HG03139 (cell line): ENCODE results near the gene ITPR3.

Source experiments
- ATAC-seq: cut with Tn5 transposase; IDR thresholded peaks from one replicate; pipeline ENCODE4 v1.9.1; 2021; ENCODE audit not compliant: unreplicated experiment

ITPR3 gene

DNA sequence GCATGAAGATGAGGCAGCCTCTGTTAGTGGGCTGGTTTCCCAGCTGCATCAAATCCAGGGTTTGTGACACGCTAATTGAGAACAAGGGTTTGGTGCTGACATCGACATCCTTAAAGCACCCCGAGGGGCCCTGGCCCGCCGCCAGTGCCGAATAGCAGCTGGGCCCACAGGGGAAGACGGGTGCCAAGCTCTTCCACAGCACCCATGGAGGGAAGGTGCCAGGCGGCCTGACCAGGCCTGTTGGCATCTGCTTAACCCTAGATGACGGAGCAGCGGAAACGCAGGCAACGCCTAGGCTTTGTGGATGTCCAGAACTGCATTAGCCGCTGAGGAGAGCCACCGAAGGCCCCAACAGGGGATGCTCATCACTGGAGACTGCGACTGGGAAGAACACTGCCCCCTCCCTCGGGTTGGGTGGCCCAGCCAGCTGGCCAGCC is 74.3 kb downstream of the ITPR3 start:
- ATAC-seq = no peak

DNA sequence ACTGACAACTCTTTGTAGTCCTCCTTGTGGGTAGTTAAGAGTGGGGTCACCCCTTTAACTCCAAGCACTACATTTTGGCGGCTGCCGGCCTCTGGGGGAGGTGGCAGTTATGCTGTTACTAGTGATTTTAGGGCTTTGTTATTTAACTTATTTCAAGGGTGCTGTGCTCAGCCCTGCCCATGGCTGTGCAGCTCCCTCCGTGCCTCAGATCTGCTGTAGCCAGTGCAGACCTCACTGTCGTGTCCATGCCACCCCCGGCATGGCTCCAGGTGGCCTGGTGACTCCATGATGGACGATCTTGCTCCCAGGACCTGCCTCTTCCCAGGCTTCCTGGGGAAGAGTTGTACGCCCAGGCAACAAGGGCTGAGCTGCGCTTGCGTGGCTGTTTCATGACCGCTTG is 75.0 kb downstream of the ITPR3 start:
- ATAC-seq = no peak

DNA sequence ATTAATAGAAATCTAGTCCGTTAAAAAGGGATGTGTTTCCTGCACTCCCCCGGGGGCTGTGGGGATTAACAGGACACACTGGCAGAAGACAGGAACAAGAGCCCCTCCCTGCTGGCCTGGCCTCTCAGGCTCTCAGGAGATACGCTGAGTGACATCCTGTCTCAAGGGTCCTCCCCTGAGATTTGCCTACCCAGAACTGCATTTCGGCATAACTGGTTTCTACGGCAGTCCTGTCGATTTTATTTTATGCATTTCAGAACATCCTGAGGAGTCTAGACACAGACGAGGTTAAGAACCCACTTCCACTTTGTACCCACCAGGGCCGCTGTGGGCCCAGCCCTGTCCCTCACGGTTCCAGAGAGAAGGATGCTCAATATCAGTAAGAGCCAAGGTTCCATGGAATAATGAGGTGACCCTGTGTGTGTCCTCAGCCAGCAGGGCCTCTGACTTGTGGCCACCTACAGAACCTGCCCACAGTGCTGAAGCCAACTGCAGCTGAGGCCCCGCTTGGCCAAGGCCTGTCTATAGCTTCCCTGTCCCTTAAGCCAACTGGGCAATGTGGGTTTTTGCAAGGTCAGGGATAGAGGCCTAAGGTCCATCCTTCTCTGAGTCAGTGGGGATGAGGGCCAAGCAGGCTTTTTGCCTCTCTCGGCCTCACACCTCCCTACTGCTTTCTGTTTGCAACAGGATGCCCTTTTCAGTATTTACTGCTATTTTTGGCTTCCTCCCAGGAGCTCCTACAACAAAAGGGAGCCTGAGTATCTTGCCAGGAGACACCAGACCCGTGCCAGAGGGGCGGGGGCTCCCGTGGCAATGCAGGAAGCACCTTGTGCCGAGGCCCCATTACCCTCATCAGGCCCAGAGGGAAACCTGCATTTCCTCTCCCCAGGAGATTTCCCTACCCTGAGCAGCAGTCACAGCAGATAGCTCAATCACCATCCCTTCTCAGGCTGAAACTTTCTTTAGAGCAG is 75.7 kb downstream of the ITPR3 start:
- no peak for ATAC-seq

DNA sequence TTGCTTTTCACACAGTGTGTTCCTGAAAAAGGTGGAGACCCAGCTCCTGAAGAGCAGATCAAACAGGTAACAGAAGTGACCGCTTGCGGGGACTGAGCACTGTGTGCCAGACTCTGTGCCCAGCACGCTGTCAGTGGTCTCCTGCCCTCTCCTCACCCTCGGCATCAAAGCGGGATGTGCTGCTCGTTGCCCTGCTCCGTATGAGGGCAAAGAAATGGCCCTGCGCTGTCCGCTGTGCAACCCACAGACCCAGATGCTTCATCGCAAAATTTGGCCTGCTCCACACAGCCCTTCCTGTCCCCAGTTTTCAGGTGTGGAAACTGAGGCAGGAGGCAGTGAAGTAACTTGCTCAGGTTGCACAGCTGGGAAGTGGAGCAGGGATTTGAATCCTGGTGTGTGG is 76.7 kb downstream of the ITPR3 start:
- ATAC-seq = no peak

DNA sequence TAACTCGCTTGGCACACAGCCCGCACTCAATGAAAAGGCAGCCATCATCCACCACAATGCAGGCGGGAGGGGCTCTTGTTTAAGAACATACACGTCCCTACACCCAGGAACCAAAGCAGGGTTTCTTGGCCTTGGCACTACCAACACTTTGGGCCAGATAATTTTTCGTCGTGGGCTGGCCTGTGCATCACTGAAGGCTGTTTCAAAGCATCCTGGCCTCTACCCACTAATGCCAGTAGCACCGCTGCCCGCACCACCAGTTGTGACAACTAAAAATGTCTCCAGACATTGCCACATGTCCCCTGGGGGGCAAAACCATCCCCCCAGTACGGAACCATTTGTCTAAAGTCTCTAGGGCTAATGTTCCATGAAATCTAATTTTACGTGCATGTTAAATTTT is 77.4 kb downstream of the ITPR3 start:
- ATAC-seq = no peak

DNA sequence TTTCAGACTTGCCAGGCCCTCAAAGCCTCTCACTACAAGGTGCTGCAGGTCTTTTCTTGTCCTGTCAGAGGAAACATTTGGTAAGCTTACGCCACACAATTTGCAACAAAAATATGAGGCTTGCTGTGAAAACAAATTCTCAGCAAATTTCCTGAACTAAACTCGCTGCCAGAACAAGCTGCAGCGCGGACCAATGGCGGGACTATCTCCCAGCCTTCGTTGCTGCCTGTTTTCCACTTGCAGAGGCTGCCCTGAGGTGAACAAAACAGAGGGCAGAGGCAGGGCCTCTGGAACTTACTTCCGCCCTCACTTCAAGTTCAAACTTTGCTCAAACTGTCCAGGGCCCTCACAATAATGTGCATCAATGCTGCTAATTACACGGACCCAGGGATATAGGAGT is 78.0 kb downstream of the ITPR3 start:
- ATAC-seq = no peak

DNA sequence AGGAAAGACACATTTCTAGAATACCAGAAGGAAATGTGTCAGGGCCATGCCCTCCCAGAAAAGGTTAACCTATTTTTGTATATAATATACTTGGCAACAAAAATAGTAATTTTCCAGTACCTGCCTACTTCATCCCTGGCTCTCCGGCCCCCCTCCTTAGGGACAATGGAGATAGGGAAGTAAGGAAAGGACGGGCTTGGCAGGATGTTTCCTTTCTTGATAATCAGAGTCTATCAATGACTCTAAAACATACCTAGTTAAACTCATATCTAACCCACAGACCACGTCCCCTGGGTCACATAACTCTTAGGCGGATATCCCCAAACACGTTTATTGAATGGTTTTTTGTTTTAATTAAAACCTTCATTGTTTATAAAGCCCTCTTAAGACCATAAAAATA is 78.6 kb downstream of the ITPR3 start:
- no peak for ATAC-seq

DNA sequence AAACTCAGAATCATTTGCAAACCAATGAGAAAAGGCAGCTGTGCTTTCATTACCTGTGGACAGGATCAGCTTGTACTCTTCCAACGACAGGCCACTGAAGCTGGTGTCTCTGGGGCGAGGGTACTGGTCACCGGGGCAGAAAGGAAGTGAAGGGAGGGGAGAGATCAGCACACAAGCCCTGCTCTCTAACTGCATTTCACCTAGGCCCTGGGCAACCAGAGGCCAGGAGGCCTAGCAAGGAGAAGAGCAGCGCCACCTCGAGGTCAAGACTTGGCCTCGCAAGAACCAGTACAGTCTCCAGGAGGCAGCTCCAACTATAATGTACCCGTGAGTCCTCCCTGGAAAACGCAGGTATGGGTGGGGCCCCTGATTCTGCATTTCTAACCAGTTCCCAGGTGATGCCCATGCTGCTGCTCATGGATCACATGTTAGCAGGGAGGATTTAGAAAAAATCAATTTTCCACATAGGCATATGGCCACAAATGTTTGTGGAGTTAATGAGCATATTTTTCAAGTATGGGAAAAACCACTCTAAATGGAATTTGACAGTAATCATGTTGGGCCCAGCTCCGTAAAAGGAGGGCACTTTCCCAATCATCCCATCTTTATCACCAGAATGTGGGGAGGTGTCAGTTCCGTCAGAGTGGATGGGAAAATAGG is 79.4 kb downstream of the ITPR3 start:
- no peak for ATAC-seq

DNA sequence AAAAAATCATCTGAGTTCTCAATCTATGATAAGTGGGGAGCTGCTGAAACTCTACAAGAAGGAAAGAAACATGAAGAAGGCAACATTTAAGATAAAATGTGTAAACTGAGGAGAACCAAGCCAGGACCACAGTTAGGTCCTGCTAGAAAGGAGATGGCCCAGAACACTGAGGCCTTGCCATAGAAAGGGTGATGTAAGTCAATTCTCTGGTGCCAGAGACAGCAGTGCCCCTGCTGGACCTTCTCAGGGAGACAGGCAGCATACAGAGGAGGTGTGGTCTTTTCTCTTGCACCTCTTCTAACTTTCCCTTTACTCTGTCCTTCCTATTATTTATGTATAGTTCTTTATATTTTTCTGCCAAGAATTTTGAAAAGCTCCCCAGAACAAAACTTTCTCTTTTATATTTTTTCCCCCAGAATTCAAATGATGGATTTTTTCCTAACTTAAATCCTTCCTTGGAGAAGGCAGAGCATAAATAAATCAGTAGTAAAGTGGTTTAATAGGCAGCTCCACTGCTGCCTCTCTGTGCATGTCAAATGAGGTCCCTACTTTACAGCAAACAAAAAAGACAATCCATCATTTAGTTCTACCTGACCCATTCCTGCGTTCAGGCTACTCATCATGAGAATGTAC is 81.3 kb downstream of the ITPR3 start:
- no peak for ATAC-seq

DNA sequence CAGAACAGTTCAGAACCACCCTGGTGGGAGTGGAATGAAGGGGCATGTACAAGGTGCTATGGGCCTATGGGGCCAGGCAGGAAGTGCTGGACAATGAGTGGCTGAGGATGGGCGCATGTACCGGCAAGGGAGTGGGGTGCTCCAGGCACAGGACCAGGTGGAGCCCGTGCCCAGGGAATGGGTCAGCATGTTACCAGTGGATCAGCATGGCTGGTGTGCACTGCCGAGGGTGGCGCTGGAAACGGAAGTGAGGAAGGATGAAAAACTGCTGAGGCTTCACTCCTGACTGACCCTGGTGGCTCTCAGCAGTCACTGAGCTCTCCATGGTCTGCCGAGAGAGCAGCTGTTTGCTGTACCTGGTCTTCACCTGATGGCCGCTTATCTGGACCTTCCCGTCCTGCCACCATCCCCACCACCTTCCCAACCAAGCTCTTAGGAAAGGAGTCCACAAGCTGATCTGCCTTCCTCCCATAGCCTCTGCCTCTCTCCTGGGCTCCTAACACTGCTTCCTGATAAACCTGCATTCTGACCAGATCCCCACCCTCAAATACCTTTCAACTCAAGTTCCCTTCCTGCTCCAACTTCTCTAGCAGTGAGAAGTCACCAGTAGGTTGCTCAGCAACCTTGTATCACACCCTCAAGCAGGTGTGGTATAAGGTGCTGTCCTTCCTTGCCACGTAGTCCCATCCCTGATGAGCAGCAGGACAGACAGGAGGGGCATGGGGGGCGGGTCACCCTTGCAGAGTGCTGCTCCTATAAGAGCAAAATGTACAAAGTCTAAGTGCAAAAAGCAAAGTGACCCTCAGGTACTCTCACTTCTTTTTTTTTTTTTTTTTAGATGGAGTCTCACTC is 83.3 kb downstream of the ITPR3 start:
- ATAC-seq = no peak

DNA sequence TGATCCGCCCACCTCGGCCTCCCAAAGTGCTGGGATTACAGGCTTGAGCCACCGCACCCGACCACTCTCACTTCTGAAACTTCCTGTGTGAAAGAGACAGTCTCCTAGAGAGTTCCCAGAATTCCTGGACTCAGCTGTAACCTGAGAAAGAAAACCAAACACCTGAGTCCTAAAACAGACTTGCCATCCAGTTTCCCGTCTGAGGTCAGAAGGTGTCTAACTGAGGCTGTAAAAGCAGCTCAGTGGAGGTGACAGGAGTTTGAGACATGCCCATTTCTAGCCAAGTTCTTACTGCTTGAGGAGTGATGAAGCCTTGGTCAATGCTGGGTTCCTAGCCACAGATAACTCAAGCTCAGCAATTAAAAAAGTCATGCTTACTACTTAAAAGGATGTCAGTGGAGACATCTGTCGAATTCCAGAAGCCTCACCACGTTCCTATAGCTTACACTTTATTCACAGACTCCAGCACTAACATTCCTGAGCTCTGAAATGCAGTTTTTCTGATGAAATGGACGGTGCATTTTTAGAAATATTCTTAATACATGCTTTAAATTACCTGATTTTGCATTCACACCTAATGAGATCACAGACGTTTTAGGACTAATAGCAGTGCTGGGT is 84.3 kb downstream of the ITPR3 start:
- ATAC-seq = no peak

DNA sequence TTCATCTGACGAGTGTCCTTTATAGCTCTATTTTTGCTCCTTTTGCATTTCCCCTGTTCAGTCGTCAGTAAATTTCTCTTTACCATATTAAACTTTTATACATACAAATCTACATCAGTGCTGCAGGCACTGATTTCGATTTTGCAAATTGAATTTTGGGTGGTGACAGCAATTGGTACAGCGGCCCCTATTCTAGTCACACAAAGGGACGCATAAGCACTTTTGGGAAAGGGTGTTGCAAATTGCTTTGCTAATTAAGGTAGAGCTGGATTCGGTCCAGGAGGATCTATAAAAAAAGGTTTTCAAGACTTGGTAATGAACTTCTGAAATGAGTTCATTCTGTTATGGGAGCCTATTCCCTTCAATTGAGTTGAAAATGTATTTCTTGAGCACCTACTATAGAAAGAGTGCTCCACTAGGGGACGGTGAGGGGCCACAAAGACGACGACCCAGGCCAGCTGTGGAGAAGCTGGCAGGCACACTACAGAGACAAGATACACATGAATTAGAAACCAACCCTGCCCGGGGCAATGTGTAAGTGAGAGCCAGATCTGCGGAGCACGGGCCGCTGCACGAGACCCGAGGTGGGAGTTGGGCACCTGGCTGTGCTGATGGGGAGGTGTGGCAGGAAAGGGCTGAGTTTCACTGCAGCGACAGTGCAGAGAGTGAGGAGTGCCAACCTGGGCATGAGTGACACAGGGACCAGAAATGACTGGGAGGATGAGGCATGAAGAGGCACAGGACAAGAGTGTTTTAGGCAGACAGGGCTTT is 85.0 kb downstream of the ITPR3 start:
- no peak for ATAC-seq

DNA sequence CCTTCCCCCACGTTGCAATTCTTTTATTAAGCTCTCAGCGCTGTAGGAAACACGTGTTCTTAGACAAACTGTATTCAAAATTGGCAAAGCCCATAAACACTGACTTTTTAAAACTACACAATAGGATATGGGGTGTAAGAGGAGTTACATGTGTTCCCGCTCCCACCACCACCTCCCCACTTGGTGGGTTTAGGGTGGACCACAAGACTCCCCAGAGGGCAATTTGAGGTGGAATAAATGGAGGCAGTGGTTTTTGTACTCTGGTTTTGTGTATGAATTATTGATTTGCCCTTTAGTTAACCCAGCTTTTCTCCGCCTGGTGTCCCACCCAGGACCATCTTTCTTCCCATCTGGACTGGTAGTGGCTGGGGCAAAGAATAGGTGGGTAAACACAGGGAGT is 86.6 kb downstream of the ITPR3 start:
- no peak for ATAC-seq

DNA sequence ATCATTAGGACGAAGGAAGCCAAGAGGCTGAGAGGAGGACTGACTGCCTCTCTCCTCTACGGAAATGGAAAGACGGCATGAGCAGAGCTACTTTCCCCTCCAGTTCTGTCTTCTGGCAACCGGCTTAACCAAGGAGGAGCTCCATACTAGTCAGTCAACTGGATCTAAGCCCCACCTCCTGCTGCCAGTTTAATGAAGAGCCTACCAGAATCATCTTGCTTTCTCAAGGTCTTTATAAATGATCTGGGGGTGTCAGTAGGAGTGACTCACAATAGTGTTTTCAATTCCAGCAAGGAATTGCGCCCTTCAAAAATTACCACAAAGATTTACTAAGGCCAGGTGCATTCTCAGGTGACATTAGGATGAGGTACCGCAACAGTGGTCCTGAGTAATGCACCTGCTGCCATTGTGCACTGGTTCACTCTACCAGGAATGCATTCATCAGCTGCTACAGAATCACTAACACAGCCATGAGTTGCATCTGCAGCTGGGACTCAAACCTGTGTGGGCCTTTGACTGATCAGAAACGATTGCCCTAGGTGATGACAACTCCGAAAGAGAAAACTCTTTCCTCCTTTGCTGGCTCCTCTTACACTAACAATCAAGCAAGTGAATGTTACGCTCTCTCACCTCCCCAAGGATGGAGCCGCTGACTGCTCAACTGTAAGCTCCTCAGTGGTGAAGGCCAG is 87.5 kb downstream of the ITPR3 start:
- ATAC-seq = no peak

DNA sequence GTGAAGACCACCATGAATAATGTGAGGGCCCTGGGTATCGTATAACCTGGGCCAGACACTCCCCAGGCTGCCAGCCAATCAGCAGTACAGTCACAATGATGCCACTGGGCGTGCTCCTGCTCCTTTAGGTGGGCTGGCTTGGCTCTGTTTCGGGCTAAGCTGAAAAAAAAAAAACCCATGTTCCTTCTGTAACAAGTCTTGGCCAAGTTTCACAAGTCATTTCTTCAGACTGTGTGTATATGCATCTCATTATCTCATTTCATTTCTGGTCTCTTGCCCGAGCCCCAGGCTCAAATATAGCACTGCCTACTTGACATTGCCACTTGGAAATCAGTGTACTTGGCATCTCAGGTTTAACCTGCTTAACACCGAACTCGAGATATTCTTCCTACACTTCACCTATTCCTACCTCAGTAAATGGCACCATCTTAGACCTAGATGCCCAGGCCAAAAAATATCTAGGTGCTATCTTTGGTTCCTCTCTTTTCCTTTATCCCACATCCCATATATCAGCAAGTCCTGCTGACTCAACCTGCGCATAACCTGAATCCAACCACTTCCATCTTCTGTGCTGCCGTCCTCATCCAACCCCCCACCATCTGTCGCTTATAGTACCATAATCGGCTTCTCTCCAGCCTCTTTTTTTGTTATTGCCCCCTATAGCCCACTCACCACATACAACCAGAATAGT is 88.6 kb downstream of the ITPR3 start:
- no peak for ATAC-seq

DNA sequence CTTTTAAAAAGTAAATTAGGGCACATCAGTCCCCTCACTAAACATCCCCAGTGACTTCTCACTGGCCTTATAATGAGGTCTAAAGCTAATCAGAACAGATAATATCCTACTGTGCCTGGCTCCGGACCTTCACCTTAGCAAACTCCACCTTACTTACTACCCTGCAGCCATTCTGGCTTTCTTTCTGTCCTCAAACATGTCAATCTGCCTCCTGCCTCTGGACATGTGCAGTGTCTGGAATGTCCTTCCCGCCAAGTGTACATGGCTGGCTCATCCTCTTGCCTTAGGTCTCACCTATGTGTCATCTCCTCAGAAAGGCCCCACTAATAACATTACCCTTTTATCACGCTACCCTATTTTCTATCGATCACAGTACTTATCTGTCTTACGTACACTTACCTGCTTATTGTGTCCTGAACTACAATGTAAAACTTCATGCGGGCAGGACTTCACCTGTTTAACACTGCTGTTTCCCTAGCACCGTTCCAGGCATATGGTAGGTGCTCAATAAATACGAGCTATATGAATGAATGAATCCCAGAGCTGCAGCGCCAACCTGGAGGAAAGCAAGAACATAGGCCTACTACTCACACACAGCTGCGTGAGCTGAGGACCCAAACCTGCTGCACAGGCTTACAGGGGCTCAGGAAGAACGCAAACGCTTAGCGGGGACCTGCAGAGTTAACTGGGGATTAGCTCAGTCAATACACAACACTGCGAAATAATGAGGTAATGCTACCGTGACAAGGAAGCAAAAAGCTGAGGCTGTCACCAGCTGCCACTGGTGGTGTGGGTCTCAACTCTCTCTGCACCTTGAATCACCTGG is 89.4 kb downstream of the ITPR3 start:
- ATAC-seq = no peak
